Mucosa of stomach (tissue), 1 donor: Measurements from ENCODE around the gene RDH14.
A peak's percentile ranks its signal among the peaks of the same experiment; 100 is the strongest.

ENCODE experiments used
- H3K27me3 ChIP-seq: one replicate; pipeline ENCODE4 v1.7.0; 2013; ENCODE audit warnings: mild to moderate bottlenecking, low read length; ENCODE audit not compliant: control insufficient read depth, insufficient read depth
- H3K36me3 ChIP-seq: one replicate; pipeline ENCODE4 v1.7.0; 2013; ENCODE audit warnings: low read length; ENCODE audit not compliant: control insufficient read depth, insufficient read depth
- H3K4me1 ChIP-seq: one replicate; pipeline ENCODE4 v1.7.0; 2013; ENCODE audit warnings: mild to moderate bottlenecking, low read length; ENCODE audit not compliant: control insufficient read depth, insufficient read depth
- H3K4me3 ChIP-seq: one replicate; pipeline ENCODE4 v1.7.0; 2013; ENCODE audit warnings: low read length
- H3K9ac ChIP-seq: one replicate; pipeline ENCODE4 v1.7.0; 2013; ENCODE audit warnings: mild to moderate bottlenecking, low read length, moderate library complexity
- H3K9me3 ChIP-seq: one replicate; pipeline ENCODE4 v1.7.0; 2013; ENCODE audit warnings: mild to moderate bottlenecking, low read length, moderate library complexity; ENCODE audit not compliant: control insufficient read depth
- donor health status: Pancreatic carcinoma.

Gene RDH14

DNA sequence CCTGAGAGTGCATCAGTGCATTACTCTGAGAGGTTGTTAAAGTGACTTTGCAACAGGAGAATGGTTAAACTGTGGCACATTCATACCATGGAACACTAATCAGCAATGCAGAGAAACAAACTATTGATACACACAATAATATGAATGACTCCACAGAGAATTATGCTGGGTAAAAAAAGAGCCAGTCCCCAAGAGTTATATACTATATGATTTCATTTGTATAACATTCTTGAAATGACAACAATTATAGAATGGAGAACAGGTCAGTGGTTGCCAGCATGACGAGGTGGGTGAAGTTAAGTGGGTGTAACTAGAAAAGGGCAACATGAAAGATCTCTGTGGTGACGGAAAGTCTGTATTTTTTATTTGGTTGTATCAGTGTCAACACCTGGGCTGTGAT, 31.9 kb upstream of the RDH14 start:
- Histone ChIP-seq H3K4me3 (no peak overlapping the region), H3K9me3 (no peaks in the 10 kb centered on the region), H3K27me3 (no peaks in the 10 kb centered on the region), H3K9ac (no peak overlapping the region), H3K36me3 (no peaks in the 10 kb centered on the region), H3K4me1 (no peaks in the 10 kb centered on the region)

GRCh38 chr2:18589354-18589753, 28.9 kb upstream of the RDH14 start, which contains the start of gene NT5C1B:
Gene NT5C1B, minus strand, starts transcription at chr2:18589569. Its CDS starts 101 bp downstream, at chr2:18589468.
- H3K9ac ChIP-seq, result no peak within 1 kb of the TSS
- no peak within 1 kb of the TSS for H3K4me3 ChIP-seq
- no peaks in the 10 kb centered on the region for H3K4me1 ChIP-seq
- H3K27me3 ChIP-seq, result no peaks in the 10 kb centered on the region
- no peaks in the 10 kb centered on the region for H3K36me3 ChIP-seq
- H3K9me3 ChIP-seq, result no peaks in the 10 kb centered on the region

DNA sequence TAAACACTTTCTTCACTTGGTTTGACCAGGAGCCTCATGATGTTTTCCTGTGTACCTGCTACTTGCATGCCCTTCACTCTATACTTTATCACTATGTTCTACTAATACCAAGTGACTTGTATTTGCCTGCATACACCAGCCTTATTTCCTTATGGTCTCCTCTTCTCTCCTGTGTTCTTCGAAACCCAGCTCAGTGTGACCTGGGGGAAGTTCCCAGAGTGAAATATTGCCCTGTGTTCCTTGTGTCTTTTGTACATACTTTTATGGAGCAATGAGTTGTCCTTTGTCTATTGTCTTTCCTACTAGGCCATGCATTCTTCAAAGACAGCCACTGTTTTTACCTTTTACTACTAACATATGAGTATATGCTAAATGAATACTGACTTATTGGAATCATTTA, 28.3 kb upstream of the RDH14 start:
- Histone ChIP-seq H3K9ac (no peak overlapping the region), H3K4me1 (no peaks in the 10 kb centered on the region), H3K36me3 (no peaks in the 10 kb centered on the region), H3K9me3 (no peaks in the 10 kb centered on the region), H3K4me3 (no peak overlapping the region), H3K27me3 (no peaks in the 10 kb centered on the region)

- Histone ChIP-seq H3K9ac (no peak overlapping the region), H3K36me3 (no peaks in the 10 kb centered on the region), H3K27me3 (no peaks in the 10 kb centered on the region), H3K4me1 (no peaks in the 10 kb centered on the region), H3K9me3 (no peaks in the 10 kb centered on the region), H3K4me3 (no peak overlapping the region)
Observed at GRCh38 chr2:18588049-18588448, 27.6 kb upstream of the RDH14 start.

- H3K4me1 ChIP-seq, result no peaks in the 10 kb centered on the region
- H3K9ac ChIP-seq, result no peak overlapping the region
- no peaks in the 10 kb centered on the region for H3K36me3 ChIP-seq
- no peaks in the 10 kb centered on the region for H3K27me3 ChIP-seq
- no peaks in the 10 kb centered on the region for H3K9me3 ChIP-seq
- no peak overlapping the region for H3K4me3 ChIP-seq
Observed at GRCh38 chr2:18585526-18585925, 25.1 kb upstream of the RDH14 start.

DNA sequence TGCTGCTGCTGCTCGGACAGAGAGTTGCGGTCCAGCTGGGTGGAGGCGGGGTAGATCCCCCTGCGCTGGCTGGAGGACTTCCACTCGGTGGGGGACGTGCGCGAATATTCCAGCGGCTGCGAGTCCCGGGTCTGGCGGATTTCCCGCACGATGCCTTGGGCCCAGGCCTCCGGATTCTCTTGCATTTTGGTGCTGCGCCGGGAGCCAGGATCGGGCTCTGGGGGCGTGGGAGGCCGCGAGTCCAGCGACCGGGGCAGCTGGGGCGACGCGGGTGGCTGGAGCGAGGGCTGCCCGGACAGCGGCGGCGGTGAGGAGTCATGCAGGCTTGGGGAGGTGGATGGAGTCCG, 24.1 kb upstream of the RDH14 start:
- Histone ChIP-seq H3K9me3 (no peaks in the 10 kb centered on the region), H3K27me3 (no peaks in the 10 kb centered on the region)

DNA sequence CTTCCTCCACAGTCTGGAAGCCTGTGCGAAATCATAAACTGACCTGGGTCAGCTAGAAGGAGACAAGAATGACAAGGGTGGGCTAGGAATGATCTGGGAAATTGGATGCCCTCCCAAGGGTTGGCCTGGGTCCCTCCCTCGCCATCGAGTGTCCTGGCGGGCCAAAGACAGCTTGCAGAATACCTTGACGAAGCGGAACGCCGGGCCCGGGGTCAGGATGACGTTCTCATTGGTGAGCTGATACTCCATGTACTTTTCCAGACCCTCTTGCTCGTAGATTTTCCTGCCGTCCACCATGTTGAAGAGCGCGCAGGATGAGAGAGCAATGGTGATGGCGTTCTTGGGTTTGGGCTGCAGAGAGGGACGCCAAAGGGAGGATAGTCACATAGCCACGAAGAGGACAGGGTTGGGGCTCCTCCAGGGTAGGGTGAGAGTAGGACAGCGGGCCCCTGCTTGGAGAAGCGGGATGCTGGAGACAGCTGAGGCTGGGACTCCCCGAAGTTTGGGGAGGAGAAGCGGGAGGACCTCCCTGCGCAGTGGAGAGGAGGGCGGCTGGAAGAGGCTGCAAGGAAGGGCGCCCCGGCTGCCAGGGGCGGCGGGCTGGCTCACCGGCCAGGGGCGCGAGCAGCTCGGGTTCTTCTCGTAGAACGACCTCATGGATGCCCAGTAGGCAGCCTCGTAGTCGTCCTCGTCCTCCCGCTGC, 23.6 kb upstream of the RDH14 start:
- H3K36me3 ChIP-seq, result no peaks in the 10 kb centered on the region
- no peaks in the 10 kb centered on the region for H3K4me1 ChIP-seq
- H3K9me3 ChIP-seq, result no peaks in the 10 kb centered on the region
- no peak overlapping the region for H3K4me3 ChIP-seq
- H3K27me3 ChIP-seq, result no peaks in the 10 kb centered on the region
- H3K9ac ChIP-seq, result no peak overlapping the region

More for the DNA sequence above, 24.1 kb upstream of the RDH14 start:
- no peaks in the 10 kb centered on the region for H3K4me1 ChIP-seq
- no peaks in the 10 kb centered on the region for H3K36me3 ChIP-seq
- H3K4me3 ChIP-seq, result no peak overlapping the region
- no peak overlapping the region for H3K9ac ChIP-seq

DNA sequence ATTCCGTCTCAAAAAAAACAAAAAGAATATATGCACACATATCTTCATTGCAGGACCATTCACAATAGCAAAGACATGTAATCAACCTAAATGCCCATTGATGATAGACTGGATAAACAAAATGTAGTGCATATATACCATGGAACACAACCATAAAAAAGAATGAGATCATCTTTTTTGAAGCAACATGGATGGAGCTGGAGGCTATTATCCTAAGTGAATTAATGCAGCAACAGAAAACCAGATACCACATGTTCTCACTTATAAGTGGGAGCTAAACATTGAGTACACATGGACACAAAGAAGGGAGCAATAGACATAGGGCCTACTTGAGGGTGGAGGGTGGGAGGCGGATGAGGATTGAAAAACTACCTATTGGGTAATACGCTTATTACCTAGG, 20.2 kb upstream of the RDH14 start:
- H3K9me3 ChIP-seq, result no peaks in the 10 kb centered on the region
- H3K36me3 ChIP-seq, result no peaks in the 10 kb centered on the region
- H3K27me3 ChIP-seq, result no peaks in the 10 kb centered on the region
- H3K4me3 ChIP-seq, result no peak overlapping the region
- no peaks in the 10 kb centered on the region for H3K4me1 ChIP-seq
- no peak overlapping the region for H3K9ac ChIP-seq

- H3K9ac ChIP-seq, result no peak overlapping the region
- H3K9me3 ChIP-seq, result no peaks in the 10 kb centered on the region
- no peaks in the 10 kb centered on the region for H3K36me3 ChIP-seq
- no peaks in the 10 kb centered on the region for H3K27me3 ChIP-seq
- no peaks in the 10 kb centered on the region for H3K4me1 ChIP-seq
- H3K4me3 ChIP-seq, result no peak overlapping the region
Observed at GRCh38 chr2:18578033-18578432, 17.6 kb upstream of the RDH14 start.

GRCh38 chr2:18566145-18566769, 5.8 kb upstream of the RDH14 start:
- Histone ChIP-seq H3K9me3 (no peaks in the 10 kb centered on the region), H3K36me3 (no peaks in the 10 kb centered on the region), H3K4me3 (no peak overlapping the region), H3K4me1 (no peaks in the 10 kb centered on the region), H3K27me3 (no peaks in the 10 kb centered on the region), H3K9ac (no peak overlapping the region)

- H3K9me3 ChIP-seq, result no peaks in the 10 kb centered on the region
- H3K4me3 ChIP-seq, result peak overlapping the region; percentile 64
- H3K4me1 ChIP-seq, result peaks cover 7% of the 10 kb centered on the region
- no peaks in the 10 kb centered on the region for H3K27me3 ChIP-seq
- H3K9ac ChIP-seq, result peak overlapping the region; percentile 93
- H3K36me3 ChIP-seq, result no peaks in the 10 kb centered on the region
Observed at GRCh38 chr2:18560797-18561085, 288 bp upstream of the RDH14 start.

DNA sequence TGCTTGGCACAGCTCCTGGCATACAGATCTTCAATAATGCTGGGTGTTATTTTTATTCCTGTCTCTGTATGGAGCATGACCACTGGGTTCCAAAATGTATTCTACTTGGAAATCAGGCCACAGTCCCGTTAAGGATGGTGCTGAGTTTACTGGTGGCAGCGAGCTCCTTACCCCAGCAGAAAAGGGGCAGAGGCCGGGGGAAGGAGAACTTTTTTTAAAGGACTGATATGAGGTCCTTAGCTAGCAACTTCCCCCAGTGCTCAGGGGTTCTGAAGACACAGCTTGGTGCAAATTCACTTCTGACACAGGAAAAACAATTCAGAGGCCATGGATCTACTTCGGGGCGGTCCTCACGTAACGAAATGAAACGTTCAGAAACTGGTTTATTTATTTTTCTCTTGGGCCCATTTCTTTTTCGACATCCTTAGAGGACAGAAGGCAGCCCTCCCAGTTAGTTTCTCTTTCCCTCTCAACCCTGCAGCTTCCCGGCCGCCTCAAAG, 872 bp downstream of the RDH14 start:
- no peaks in the 10 kb centered on the region for H3K9me3 ChIP-seq
- H3K9ac ChIP-seq, result peak overlapping the region; percentile 93
- H3K4me1 ChIP-seq, result peaks cover 7% of the 10 kb centered on the region
- no peaks in the 10 kb centered on the region for H3K36me3 ChIP-seq
- H3K27me3 ChIP-seq, result no peaks in the 10 kb centered on the region
- H3K4me3 ChIP-seq, result peak overlapping the region; percentile 64
